Measurements from ENCODE around the gene DGKD.

The DGKD gene

GRCh38 chr2:233473386-233473791 lies 119.1 kb downstream of the DGKD start:
- TF ChIP-seq, protein P1, sequence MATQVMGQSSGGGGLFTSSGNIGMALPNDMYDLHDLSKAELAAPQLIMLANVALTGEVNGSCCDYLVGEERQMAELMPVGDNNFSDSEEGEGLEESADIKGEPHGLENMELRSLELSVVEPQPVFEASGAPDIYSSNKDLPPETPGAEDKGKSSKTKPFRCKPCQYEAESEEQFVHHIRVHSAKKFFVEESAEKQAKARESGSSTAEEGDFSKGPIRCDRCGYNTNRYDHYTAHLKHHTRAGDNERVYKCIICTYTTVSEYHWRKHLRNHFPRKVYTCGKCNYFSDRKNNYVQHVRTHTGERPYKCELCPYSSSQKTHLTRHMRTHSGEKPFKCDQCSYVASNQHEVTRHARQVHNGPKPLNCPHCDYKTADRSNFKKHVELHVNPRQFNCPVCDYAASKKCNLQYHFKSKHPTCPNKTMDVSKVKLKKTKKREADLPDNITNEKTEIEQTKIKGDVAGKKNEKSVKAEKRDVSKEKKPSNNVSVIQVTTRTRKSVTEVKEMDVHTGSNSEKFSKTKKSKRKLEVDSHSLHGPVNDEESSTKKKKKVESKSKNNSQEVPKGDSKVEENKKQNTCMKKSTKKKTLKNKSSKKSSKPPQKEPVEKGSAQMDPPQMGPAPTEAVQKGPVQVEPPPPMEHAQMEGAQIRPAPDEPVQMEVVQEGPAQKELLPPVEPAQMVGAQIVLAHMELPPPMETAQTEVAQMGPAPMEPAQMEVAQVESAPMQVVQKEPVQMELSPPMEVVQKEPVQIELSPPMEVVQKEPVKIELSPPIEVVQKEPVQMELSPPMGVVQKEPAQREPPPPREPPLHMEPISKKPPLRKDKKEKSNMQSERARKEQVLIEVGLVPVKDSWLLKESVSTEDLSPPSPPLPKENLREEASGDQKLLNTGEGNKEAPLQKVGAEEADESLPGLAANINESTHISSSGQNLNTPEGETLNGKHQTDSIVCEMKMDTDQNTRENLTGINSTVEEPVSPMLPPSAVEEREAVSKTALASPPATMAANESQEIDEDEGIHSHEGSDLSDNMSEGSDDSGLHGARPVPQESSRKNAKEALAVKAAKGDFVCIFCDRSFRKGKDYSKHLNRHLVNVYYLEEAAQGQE (IDR thresholded peaks at IDR 0.05; ENCODE audit: insufficient read depth in 1 of 2, low read depth in 2 of 2, low read length in 2 of 2): no peak
- TF ChIP-seq POLR2AphosphoS5 (IDR thresholded peaks at IDR 0.05; ENCODE audit: low read depth, low read length) (no peak), TAF1 (IDR thresholded peaks at IDR 0.05; ENCODE audit: borderline replicate concordance, insufficient read depth, low read length) (no peak), FOXP2 (optimal IDR thresholded peaks at IDR 0.05; ENCODE audit: borderline replicate concordance, extremely low read depth, extremely low read length, insufficient read depth) (no peak), SIN3A (IDR thresholded peaks at IDR 0.05; ENCODE audit: borderline replicate concordance, insufficient read depth, low read length) (no peak)

- TF ChIP-seq, protein P1 (IDR thresholded peaks at IDR 0.05; ENCODE audit: insufficient read depth in 1 of 2, low read depth in 2 of 2, low read length in 2 of 2): no peak
- TF ChIP-seq TAF1 (IDR thresholded peaks at IDR 0.05; ENCODE audit: borderline replicate concordance, insufficient read depth, low read length): no peak
- no peak for TF ChIP-seq POLR2AphosphoS5 (IDR thresholded peaks at IDR 0.05; ENCODE audit: low read depth, low read length)
Observed at GRCh38 chr2:233473878-233474277, 119.6 kb downstream of the DGKD start.

GRCh38 chr2:233474308-233475160 lies 120.2 kb downstream of the DGKD start:
- TF ChIP-seq, protein P1 (IDR thresholded peaks at IDR 0.05; ENCODE audit: insufficient read depth in 1 of 2, low read depth in 2 of 2, low read length in 2 of 2): no peak
- TF ChIP-seq SIN3A (IDR thresholded peaks at IDR 0.05; ENCODE audit: borderline replicate concordance, insufficient read depth, low read length): no peak
- TF ChIP-seq TAF1 (IDR thresholded peaks at IDR 0.05; ENCODE audit: borderline replicate concordance, insufficient read depth, low read length): no peak
- no peak for TF ChIP-seq FOXP2 (optimal IDR thresholded peaks at IDR 0.05; ENCODE audit: borderline replicate concordance, extremely low read depth, extremely low read length, insufficient read depth)
- no peak for TF ChIP-seq POLR2AphosphoS5 (IDR thresholded peaks at IDR 0.05; ENCODE audit: low read depth, low read length)

DNA sequence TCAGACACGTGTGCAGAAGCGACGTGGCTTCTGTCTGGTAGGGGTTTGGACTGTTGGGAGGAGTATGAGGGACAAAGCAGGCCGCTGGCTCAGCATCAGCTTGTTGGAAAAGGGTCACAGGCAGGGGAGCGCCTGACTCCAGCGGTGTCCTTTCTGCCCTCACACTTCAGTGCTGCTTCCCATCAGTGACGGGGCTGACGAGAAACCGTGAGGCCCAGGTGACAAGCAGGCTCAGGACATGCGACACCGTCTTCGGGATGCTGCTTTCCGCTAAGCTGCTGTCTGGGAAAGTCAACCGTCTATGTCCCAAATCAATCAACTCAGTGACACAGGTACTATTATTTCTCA lies 121.7 kb downstream of the DGKD start:
- TF ChIP-seq FOXP2 (optimal IDR thresholded peaks at IDR 0.05; ENCODE audit: borderline replicate concordance, extremely low read depth, extremely low read length, insufficient read depth) (no peak), POLR2AphosphoS5 (IDR thresholded peaks at IDR 0.05; ENCODE audit: low read depth, low read length) (no peak), SIN3A (IDR thresholded peaks at IDR 0.05; ENCODE audit: borderline replicate concordance, insufficient read depth, low read length) (no peak), TAF1 (IDR thresholded peaks at IDR 0.05; ENCODE audit: borderline replicate concordance, insufficient read depth, low read length) (no peak)
- TF ChIP-seq, protein P1 (IDR thresholded peaks at IDR 0.05; ENCODE audit: insufficient read depth in 1 of 2, low read depth in 2 of 2, low read length in 2 of 2): no peak
